Heart left ventricle (tissue), 13 donors: Measurements from ENCODE around the gene BNC2.

ENCODE experiments used
- CTCF ChIP-seq, 12 donors: fragments of 200-600 bp; sonication (generic) in 4 of 12; IDR thresholded peaks; one replicate each; pipeline versions ENCODE4 v1.5.0 to v1.8.0; 2018 to 2022; ENCODE audit warnings: antibody characterized with exemption in 12 of 12, mild to moderate bottlenecking in 5 of 12
- POLR2A ChIP-seq, 2 donors: fragments of 450-650 bp; IDR thresholded peaks; one replicate each; pipeline ENCODE4 v1.6.1; 2017; ENCODE audit warnings: antibody characterized with exemption in 2 of 2, mild to moderate bottlenecking in 2 of 2, moderate library complexity in 2 of 2
- donor health status: ischemic (EF 13 %, LVEDD 7.1; RV severe dilation, severe dysfunction).
- donor health status: DM: no; HTN: yes; CAD: no.
- donor health status: DM: no; HTN: no; CAD: no.
- donor health status: ischemic (EF 25% LVEDD 6.9; RV normal size, moderate dysfunction).
- donor health status: ischemic (EF 25% LVEDD 5.7; RV mildly dilated, moderate dysfunction).
- donor health status: ischemic (EF 35%, LVEDD 5.7; RV mildly dilated, moderate dysfunction).
- donor health status: nonischemic (EF 11% LVEDD 7.7; RV severe dilation, severe dysfunction).
- donor health status: DM: yes; HTN: yes; CAD: no.
- donor health status: PGD.
- donor health status: ischemic (EF 29% LVEDD 5.4; RV normal size, mild dysfunction).
- donor health status: nonischemic (EF 23%, LVEDD 6.1; RV moderate dilation, normal function).

- TF ChIP-seq CTCF (IDR thresholded peaks at IDR 0.05) (no peak), POLR2A (IDR thresholded peaks at IDR 0.05) (no peak)
Measured at GRCh38 chr9:16623989-16624743, 246.3 kb downstream of the BNC2 start.
